ENCODE results near the gene RDH13. TPM values are rescaled to one million over a fixed set of nuclear protein-coding genes. Genes with fewer than 3 reads are reported as not detected.

The RDH13 gene
- total and polyA plus RNA-seq, 2 donors (not counting 1 experiment from before 2014, with no cell fraction given): 2.7 to 6.9 TPM

DNA sequence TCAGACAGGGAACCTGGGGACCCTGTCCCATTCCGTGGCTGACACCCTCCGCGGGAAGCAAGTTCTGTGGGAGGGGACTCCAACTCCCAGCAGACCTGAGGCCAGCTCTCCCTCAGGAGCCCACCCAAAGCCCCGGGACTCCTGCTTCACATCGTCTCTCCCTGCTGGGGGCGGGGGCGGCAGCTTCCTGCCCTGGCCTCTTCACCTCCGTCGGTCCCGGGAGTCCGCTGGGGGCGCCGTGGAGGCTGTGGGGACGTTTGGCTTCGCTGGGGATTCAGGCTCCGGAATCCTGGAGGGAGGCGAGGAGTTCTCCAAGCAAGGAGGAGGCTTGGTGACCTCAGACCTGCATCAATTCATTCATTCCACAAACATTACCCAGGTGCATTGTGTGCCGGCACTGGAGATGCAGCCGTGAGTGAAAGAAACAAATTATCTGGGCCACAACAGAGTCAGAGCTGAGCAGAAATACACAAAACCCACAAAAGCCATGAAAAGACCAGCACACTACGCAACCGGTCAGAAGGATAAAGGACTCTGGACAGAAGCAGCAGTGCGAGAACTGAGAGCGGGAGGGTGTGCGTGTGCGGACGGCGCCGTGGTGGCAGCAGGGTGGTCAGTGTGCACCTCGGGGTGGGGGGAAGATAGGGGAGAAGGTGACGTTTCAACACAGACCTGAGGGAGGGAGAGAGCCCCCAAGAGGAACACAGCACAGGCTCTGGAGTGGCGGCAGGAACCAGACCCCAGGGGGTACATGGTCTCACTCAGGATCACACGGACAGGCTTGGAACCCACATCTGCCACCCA, 31.7 kb upstream of the RDH13 start:
- Histone ChIP-seq H3K36me3 (ENCODE audit: control insufficient read depth, insufficient read depth, low read length) (peaks cover 30% of the 10 kb centered on the region), H3K27ac (ENCODE audit: insufficient read depth, low read length) (no peak overlapping the region), H2AFZ (ENCODE audit: low read length) (no peak overlapping the region), H3K9ac (ENCODE audit: insufficient read depth, low read length) (no peak overlapping the region), H3K27me3 (ENCODE audit: control insufficient read depth, insufficient read depth, low read length) (no peaks in the 10 kb centered on the region), H3K9me3 (ENCODE audit: control insufficient read depth, insufficient read depth, low read depth, low read length) (no peaks in the 10 kb centered on the region), H3K79me2 (ENCODE audit: control insufficient read depth, insufficient read depth, low read length) (no peaks in the 10 kb centered on the region), H3K4me2 (ENCODE audit: extremely low read depth, insufficient read depth, low read length) (no peak overlapping the region), H3K4me3 (replicated peaks in 1 of 4; ENCODE audit: control extremely low read depth in 1 of 4, insufficient read depth in 1 of 4, low read depth in 3 of 4, low read length in 4 of 4) (no peak overlapping the region), H3K4me1 (ENCODE audit: control insufficient read depth, extremely low read depth, insufficient read depth, low read length) (peaks cover 4% of the 10 kb centered on the region), H4K20me1 (ENCODE audit: control insufficient read depth, extremely low read depth, insufficient read depth, low read length) (peaks cover 1% of the 10 kb centered on the region)
- no peak for DNase-seq (ENCODE audit: low read depth in 2 of 2)
- TF ChIP-seq, protein P1, sequence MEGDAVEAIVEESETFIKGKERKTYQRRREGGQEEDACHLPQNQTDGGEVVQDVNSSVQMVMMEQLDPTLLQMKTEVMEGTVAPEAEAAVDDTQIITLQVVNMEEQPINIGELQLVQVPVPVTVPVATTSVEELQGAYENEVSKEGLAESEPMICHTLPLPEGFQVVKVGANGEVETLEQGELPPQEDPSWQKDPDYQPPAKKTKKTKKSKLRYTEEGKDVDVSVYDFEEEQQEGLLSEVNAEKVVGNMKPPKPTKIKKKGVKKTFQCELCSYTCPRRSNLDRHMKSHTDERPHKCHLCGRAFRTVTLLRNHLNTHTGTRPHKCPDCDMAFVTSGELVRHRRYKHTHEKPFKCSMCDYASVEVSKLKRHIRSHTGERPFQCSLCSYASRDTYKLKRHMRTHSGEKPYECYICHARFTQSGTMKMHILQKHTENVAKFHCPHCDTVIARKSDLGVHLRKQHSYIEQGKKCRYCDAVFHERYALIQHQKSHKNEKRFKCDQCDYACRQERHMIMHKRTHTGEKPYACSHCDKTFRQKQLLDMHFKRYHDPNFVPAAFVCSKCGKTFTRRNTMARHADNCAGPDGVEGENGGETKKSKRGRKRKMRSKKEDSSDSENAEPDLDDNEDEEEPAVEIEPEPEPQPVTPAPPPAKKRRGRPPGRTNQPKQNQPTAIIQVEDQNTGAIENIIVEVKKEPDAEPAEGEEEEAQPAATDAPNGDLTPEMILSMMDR (conservative IDR thresholded peaks at IDR 0.05 in 1 of 2, IDR thresholded peaks at IDR 0.05 in 1 of 2; ENCODE audit: low read depth in 1 of 2, low read length in 2 of 2): no peak

DNA sequence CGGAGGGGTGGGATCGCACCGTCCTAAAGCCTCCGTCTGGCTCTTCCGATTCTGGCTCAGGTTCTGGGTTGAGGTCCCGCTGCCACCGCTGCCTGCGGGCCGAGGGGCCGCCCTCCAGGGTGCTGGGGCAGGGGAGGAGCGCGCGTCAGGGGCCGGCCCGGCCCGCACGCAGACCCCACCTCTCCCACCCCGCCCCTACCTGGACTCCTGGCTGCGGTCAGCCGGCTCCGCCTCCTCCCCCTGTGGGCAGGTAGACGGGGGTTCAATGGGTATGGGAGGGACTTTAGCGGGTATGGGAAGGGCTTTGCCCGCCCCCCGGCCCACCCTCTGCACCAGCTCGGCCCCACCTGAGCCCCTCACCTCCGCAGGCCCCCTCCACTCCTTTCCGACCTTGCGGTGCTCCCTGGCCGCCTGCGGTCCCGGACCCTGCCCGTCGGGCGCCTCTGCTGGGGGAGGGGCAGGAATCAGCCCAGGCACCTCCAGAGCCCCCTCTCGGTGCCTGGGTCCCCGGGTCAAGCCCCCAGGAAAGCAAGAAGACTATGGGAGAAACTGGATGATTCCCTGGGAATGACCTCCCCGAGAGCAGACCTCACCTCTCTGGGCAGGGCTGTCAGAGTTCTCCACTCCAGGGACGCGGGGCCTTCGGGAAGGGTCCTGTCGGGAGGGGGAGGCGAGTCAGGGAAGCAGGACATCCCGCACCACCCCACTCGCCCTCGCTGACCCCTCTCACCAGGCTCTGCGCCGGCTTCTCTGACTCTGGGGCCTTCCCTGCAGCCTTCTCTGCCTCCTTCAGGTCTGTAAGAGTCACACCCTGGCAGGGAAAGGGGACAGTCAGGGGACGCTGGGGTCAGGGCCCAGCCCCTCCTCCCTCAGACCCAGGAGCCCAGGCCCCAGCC, 29.7 kb upstream of the RDH13 start:
- H3K4me3 ChIP-seq (replicated peaks in 1 of 4; ENCODE audit: control extremely low read depth in 1 of 4, insufficient read depth in 1 of 4, low read depth in 3 of 4, low read length in 4 of 4): no peak overlapping the region
- peaks cover 26% of the 10 kb centered on the region for H3K36me3 ChIP-seq (ENCODE audit: control insufficient read depth, insufficient read depth, low read length)
- no peak overlapping the region for H3K4me2 ChIP-seq (ENCODE audit: extremely low read depth, insufficient read depth, low read length)
- H3K27ac ChIP-seq (ENCODE audit: insufficient read depth, low read length): no peak overlapping the region
- no peak overlapping the region for H2AFZ ChIP-seq (ENCODE audit: low read length)
- no peak for DNase-seq (ENCODE audit: low read depth in 2 of 2)
- no peaks in the 10 kb centered on the region for H4K20me1 ChIP-seq (ENCODE audit: control insufficient read depth, extremely low read depth, insufficient read depth, low read length)
- no peaks in the 10 kb centered on the region for H3K27me3 ChIP-seq (ENCODE audit: control insufficient read depth, insufficient read depth, low read length)
- peaks cover 7% of the 10 kb centered on the region for H3K4me1 ChIP-seq (ENCODE audit: control insufficient read depth, extremely low read depth, insufficient read depth, low read length)
- no peaks in the 10 kb centered on the region for H3K79me2 ChIP-seq (ENCODE audit: control insufficient read depth, insufficient read depth, low read length)
- no peak for TF ChIP-seq EZH2 (IDR thresholded peaks at IDR 0.05; ENCODE audit: low read length, missing control alignments)
- TF ChIP-seq, protein P1 (conservative IDR thresholded peaks at IDR 0.05 in 1 of 2, IDR thresholded peaks at IDR 0.05 in 1 of 2; ENCODE audit: low read depth in 1 of 2, low read length in 2 of 2): no peak
- H3K9ac ChIP-seq (ENCODE audit: insufficient read depth, low read length): no peak overlapping the region
- H3K9me3 ChIP-seq (ENCODE audit: control insufficient read depth, insufficient read depth, low read depth, low read length): no peaks in the 10 kb centered on the region

DNA sequence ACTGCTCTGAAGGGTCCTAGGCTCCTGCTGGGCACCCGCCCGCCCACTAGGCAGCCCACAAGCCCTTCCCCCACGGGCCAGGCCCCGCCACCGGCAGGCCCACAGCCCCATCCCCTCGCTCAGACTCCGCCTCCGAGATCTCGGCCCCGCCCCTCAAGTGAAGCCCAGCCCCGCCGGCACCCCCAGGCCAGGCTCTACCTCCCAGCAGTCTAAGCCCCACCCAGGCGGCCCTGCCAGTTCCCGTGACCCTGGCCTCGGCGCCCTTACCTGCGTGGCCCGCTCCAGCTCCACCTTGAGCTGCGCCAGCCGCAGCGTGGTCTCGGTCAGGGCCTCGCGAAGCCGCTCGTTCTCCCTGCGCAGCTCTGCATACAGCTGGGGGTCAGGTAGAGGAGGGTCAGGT, 29.0 kb upstream of the RDH13 start:
- no peaks in the 10 kb centered on the region for H3K79me2 ChIP-seq (ENCODE audit: control insufficient read depth, insufficient read depth, low read length)
- H3K36me3 ChIP-seq (ENCODE audit: control insufficient read depth, insufficient read depth, low read length): peaks cover 25% of the 10 kb centered on the region
- H3K4me1 ChIP-seq (ENCODE audit: control insufficient read depth, extremely low read depth, insufficient read depth, low read length): peaks cover 9% of the 10 kb centered on the region
- no peak overlapping the region for H3K4me2 ChIP-seq (ENCODE audit: extremely low read depth, insufficient read depth, low read length)
- H3K9ac ChIP-seq (ENCODE audit: insufficient read depth, low read length): no peak overlapping the region
- H3K4me3 ChIP-seq (replicated peaks in 1 of 4; ENCODE audit: control extremely low read depth in 1 of 4, insufficient read depth in 1 of 4, low read depth in 3 of 4, low read length in 4 of 4): no peak overlapping the region
- no peaks in the 10 kb centered on the region for H3K27me3 ChIP-seq (ENCODE audit: control insufficient read depth, insufficient read depth, low read length)
- H3K9me3 ChIP-seq (ENCODE audit: control insufficient read depth, insufficient read depth, low read depth, low read length): no peaks in the 10 kb centered on the region
- H3K27ac ChIP-seq (ENCODE audit: insufficient read depth, low read length): no peak overlapping the region
- TF ChIP-seq, protein P1 (conservative IDR thresholded peaks at IDR 0.05 in 1 of 2, IDR thresholded peaks at IDR 0.05 in 1 of 2; ENCODE audit: low read depth in 1 of 2, low read length in 2 of 2): no peak
- TF ChIP-seq EZH2 (IDR thresholded peaks at IDR 0.05; ENCODE audit: low read length, missing control alignments): no peak
- DNase-seq (ENCODE audit: low read depth in 2 of 2): no peak
- no peak overlapping the region for H2AFZ ChIP-seq (ENCODE audit: low read length)
- no peaks in the 10 kb centered on the region for H4K20me1 ChIP-seq (ENCODE audit: control insufficient read depth, extremely low read depth, insufficient read depth, low read length)

All from fibroblast of lung (primary cell).